Measurements from ENCODE around the gene S1PR1. TPM values are rescaled to one million over a fixed set of nuclear protein-coding genes. Genes with fewer than 3 reads are reported as not detected.

S1PR1 gene
- total and polyA plus RNA-seq, 2 donors (not counting 3 experiments of a cell fraction or from before 2014, with no cell fraction given), result 137 to 387 TPM

- Histone ChIP-seq H4K20me1 (replicated peaks; ENCODE audit: control insufficient read depth, extremely low read depth, insufficient read depth, low read length) (no peaks in the 10 kb centered on the region), H3K9me1 (replicated peaks; ENCODE audit: control insufficient read depth, extremely low read depth, insufficient read depth, low read length) (peaks cover 3% of the 10 kb centered on the region), H3K36me3 (ENCODE audit: control insufficient read depth in 2 of 2, extremely low read depth in 1 of 2, insufficient read depth in 2 of 2, low read length in 2 of 2) (no peaks in the 10 kb centered on the region), H3K4me3 (replicated peaks in 1 of 3; ENCODE audit: insufficient read depth in 1 of 3, low read depth in 1 of 3, low read length in 3 of 3) (no peak overlapping the region), H3K9ac (replicated peaks; ENCODE audit: extremely low read depth, insufficient read depth, low read length) (no peak overlapping the region), H2AFZ (ENCODE audit: low read depth, low read length) (no peak overlapping the region), H3K27ac (ENCODE audit: insufficient read depth, low read depth, low read length) (no peak overlapping the region), H3K4me1 (ENCODE audit: control insufficient read depth, extremely low read depth, insufficient read depth, low read length) (peaks cover 44% of the 10 kb centered on the region), H3K27me3 (ENCODE audit: control insufficient read depth in 2 of 2, insufficient read depth in 2 of 2, low read length in 2 of 2) (no peaks in the 10 kb centered on the region), H3K79me2 (ENCODE audit: control insufficient read depth, insufficient read depth, low read length) (no peaks in the 10 kb centered on the region), H3K9me3 (replicated peaks; ENCODE audit: control insufficient read depth, insufficient read depth, low read length) (no peaks in the 10 kb centered on the region), H3K4me2 (ENCODE audit: insufficient read depth, low read length) (no peak overlapping the region)
- TF ChIP-seq EZH2 (IDR thresholded peaks at IDR 0.05; ENCODE audit: borderline replicate concordance, low read depth, low read length, severe bottlenecking) (no peak), POLR2AphosphoS5 (IDR thresholded peaks at IDR 0.05; ENCODE audit: insufficient read depth, low read depth, low read length) (no peak), GATA2 (IDR thresholded peaks at IDR 0.05; ENCODE audit: insufficient read depth, insufficient read length, low read depth, low read length) (peak; percentile 25)
- dilution Hi-C loops (cut with MboI; ENCODE audit: extremely low pct_ligation_motif_present, low sequenced_read_pairs) (no loop called here), intact Hi-C loops (cut with micrococcal nuclease) (loop anchor here (1.0 kb wide), 1 partner anchor 8 kb away; no protein-coding TSS in a partner anchor)
- no TSS peak for BruUV-seq (replicated peaks)
- no peak for DNase-seq (ENCODE audit: low read depth, low spot score)
- FAIRE-seq, result no peak
- ChIA-PET CTCF (interaction anchor here (1.0 to 8.4 kb wide), 8 partner anchors 12 to 369 kb away, joined by 3 to 368 read pairs (median 31); partner anchors contain the start of gene S1PR1), POLR2A (interaction anchor here (0.6 kb wide), 1 partner anchor 148 kb away, joined by 3 read pairs; no protein-coding TSS in a partner anchor)
Observed at GRCh38 chr1:101290119-101290921, 53.5 kb downstream of the S1PR1 start.

Other genes with a start within 250 kb of the S1PR1 start
- gene DPH5, start 211.2 kb upstream of the S1PR1 start, total RNA-seq, result 31.3 and 37.2 TPM in 2 replicates
- gene DPH5, start 211.2 kb upstream of the S1PR1 start, polyA plus RNA-seq, result 34.7 and 43.6 TPM in 2 replicates

Measured in endothelial cell of umbilical vein (primary cell).